Osteoblast (primary cell): ENCODE results near the gene ADH7. TPM values are rescaled to one million over a fixed set of nuclear protein-coding genes. Genes with fewer than 3 reads are reported as not detected.

Experiments
- DNase-seq: peaks from one replicate; pipeline ENCODE4 v3.0.0; 2011; ENCODE audit warnings: low spot score, mixed read lengths; ENCODE audit not compliant: insufficient read length; ENCODE audit errors: missing footprints
- H2AFZ ChIP-seq: 2 replicates; pipeline ENCODE4 v1.6.0; 2011; ENCODE audit warnings: mild to moderate bottlenecking, low read length
- H3K27ac ChIP-seq: 2 replicates; pipeline ENCODE4 v1.5.1; 2011; ENCODE audit warnings: mild to moderate bottlenecking, low read depth, low read length, moderate library complexity
- H3K27me3 ChIP-seq: 2 replicates; pipeline ENCODE4 v1.6.0; 2012; ENCODE audit warnings: mild to moderate bottlenecking, control low read depth, inconsistent platforms, low read length, moderate library complexity; ENCODE audit not compliant: insufficient read depth
- H3K36me3 ChIP-seq: 2 replicates; pipeline ENCODE4 v1.5.1; 2011; ENCODE audit warnings: mild to moderate bottlenecking, low read length, control low read depth, moderate library complexity; ENCODE audit not compliant: insufficient read depth
- H3K4me1 ChIP-seq: 2 replicates; pipeline ENCODE4 v1.5.1; 2011; ENCODE audit warnings: mild to moderate bottlenecking, low read length, control low read depth, moderate library complexity; ENCODE audit not compliant: insufficient read depth
- H3K4me2 ChIP-seq: 2 replicates; pipeline ENCODE4 v1.6.0; 2011; ENCODE audit warnings: mild to moderate bottlenecking, low read length; ENCODE audit not compliant: insufficient read depth
- H3K4me3 ChIP-seq: fragments of 200-600 bp; sonication (generic); 3 replicates; pipeline ENCODE4 v1.5.1; 2012; ENCODE audit warnings: mild to moderate bottlenecking, low read length, inconsistent platforms; ENCODE audit not compliant: insufficient read depth
- H3K79me2 ChIP-seq: 2 replicates; pipeline ENCODE4 v1.6.0; 2012; ENCODE audit warnings: mild to moderate bottlenecking, low read length, control low read depth, inconsistent platforms; ENCODE audit not compliant: insufficient read depth
- H3K9me3 ChIP-seq: 2 replicates; pipeline ENCODE4 v1.5.1; 2011; ENCODE audit warnings: low read depth, low read length, control low read depth
- H4K20me1 ChIP-seq: 2 replicates; pipeline ENCODE4 v1.6.0; 2012; ENCODE audit warnings: mild to moderate bottlenecking, low read length, control low read depth; ENCODE audit not compliant: insufficient read depth
- total RNA-seq: library from RNA; depleted of rRNA; stranded (reverse); fragments of >200 nt; gene quantifications from 2 replicates; pipeline ENCODE4 v1.2.3, GENCODE V29; 2012
- TF ChIP-seq, protein P1 (sequence below): IDR thresholded peaks from 2 replicates; pipeline ENCODE4 v1.5.1; 2011; ENCODE audit warnings: mild to moderate bottlenecking, low read depth, low read length, moderate library complexity; ENCODE audit errors: extremely low read depth

The ADH7 gene
- total RNA-seq, 1 donor: not detected

DNA sequence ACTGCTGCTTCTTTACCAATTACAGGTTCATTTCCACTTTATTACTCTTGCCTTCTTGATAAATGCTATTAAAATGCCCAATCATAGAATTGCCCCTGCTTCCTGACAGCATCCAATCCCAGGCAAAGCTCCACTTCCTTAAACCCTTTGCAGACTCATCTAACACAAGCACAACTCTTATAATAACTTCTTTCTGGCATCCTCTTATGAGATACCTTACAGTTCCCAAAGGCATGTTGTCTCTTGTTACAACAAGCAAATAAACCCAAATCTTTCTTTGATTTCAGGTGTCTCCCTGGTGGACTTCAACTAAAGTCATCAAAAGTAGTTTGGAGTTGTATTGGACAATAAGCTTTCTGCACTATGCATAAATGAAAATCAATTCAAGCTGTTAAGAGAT is 22.5 kb upstream of the ADH7 start:
- no peak overlapping the region for H3K27ac ChIP-seq
- H4K20me1 ChIP-seq: no peaks in the 10 kb centered on the region
- H3K36me3 ChIP-seq: no peaks in the 10 kb centered on the region
- H3K9me3 ChIP-seq: no peaks in the 10 kb centered on the region
- no peaks in the 10 kb centered on the region for H3K4me1 ChIP-seq
- no peak overlapping the region for H3K4me2 ChIP-seq
- TF ChIP-seq, protein P1, sequence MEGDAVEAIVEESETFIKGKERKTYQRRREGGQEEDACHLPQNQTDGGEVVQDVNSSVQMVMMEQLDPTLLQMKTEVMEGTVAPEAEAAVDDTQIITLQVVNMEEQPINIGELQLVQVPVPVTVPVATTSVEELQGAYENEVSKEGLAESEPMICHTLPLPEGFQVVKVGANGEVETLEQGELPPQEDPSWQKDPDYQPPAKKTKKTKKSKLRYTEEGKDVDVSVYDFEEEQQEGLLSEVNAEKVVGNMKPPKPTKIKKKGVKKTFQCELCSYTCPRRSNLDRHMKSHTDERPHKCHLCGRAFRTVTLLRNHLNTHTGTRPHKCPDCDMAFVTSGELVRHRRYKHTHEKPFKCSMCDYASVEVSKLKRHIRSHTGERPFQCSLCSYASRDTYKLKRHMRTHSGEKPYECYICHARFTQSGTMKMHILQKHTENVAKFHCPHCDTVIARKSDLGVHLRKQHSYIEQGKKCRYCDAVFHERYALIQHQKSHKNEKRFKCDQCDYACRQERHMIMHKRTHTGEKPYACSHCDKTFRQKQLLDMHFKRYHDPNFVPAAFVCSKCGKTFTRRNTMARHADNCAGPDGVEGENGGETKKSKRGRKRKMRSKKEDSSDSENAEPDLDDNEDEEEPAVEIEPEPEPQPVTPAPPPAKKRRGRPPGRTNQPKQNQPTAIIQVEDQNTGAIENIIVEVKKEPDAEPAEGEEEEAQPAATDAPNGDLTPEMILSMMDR: no peak
- peaks cover 10% of the 10 kb centered on the region for H3K27me3 ChIP-seq
- DNase-seq: no peak
- no peak overlapping the region for H3K4me3 ChIP-seq
- no peak overlapping the region for H2AFZ ChIP-seq
- H3K79me2 ChIP-seq: no peaks in the 10 kb centered on the region

DNA sequence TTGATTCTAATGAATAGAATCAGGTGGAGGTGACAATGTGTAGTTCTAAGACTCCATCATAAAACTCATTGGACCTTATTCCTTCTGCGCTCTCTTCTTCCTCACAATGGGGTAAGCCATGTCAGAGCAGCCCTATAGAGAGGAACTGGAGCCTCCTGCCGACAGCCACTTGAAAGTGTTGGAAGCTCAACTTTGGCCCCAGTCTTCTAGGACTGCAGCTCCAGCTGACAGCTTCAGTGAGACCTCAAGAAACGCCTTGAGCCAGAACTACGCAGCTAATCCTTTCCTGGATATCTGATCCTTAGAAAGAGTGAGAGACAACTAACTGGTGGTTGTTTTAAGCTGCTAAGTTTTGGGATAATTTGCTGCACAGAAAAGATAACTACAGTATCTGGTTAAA is 22.1 kb upstream of the ADH7 start:
- Histone ChIP-seq H3K27me3 (peaks cover 10% of the 10 kb centered on the region), H3K36me3 (no peaks in the 10 kb centered on the region), H3K9me3 (no peaks in the 10 kb centered on the region), H3K4me1 (no peaks in the 10 kb centered on the region), H4K20me1 (no peaks in the 10 kb centered on the region), H3K4me2 (no peak overlapping the region), H3K79me2 (no peaks in the 10 kb centered on the region), H3K27ac (no peak overlapping the region), H2AFZ (no peak overlapping the region), H3K4me3 (no peak overlapping the region)
- DNase-seq: no peak
- TF ChIP-seq, protein P1: peak; percentile 22

DNA sequence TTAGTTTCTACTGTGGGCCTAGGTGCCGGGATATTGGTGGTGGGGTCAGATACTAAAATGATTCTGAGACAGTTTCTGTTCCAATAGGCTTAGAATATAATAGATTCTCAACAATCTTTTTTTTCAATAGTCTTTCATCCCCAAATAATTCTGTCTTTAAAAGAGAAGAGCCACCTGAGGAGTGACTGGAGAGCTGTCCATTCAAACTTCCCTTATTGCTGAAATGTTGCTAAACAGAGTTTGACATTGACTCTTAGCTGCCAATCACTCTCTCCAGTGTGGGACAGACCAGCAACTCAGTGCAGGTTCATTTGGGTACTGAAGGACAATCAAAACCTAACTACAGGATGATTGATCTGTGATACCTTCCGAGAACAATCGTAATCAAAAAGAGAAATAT is 12.4 kb upstream of the ADH7 start:
- no peaks in the 10 kb centered on the region for H3K9me3 ChIP-seq
- no peak overlapping the region for H3K27ac ChIP-seq
- H3K4me3 ChIP-seq: no peak overlapping the region
- TF ChIP-seq, protein P1: no peak
- DNase-seq: no peak
- H3K4me1 ChIP-seq: no peaks in the 10 kb centered on the region
- H4K20me1 ChIP-seq: no peaks in the 10 kb centered on the region
- H3K79me2 ChIP-seq: no peaks in the 10 kb centered on the region
- H3K27me3 ChIP-seq: no peaks in the 10 kb centered on the region
- no peaks in the 10 kb centered on the region for H3K36me3 ChIP-seq
- H3K4me2 ChIP-seq: no peak overlapping the region
- H2AFZ ChIP-seq: no peak overlapping the region

DNA sequence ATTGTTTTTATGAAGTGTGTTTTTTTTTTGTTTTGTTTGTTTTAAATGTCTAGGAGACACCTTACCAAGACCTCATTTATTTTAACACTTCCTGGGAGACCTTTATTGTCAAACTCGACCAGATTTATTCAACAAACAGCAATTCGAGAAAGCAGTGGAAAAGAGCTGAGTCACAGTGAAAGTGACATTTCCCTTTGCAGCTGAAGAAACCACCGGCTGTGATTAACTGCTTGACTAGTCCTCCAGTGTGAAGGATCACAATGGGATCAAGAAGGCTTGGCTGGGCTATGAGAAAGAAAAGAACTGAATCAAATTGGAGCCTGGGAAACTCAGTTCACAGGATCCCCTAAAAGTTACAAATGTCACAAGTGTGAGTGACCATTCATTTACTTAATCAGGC is 11.9 kb upstream of the ADH7 start:
- no peak overlapping the region for H3K4me3 ChIP-seq
- no peaks in the 10 kb centered on the region for H3K27me3 ChIP-seq
- no peaks in the 10 kb centered on the region for H3K9me3 ChIP-seq
- no peaks in the 10 kb centered on the region for H4K20me1 ChIP-seq
- no peaks in the 10 kb centered on the region for H3K79me2 ChIP-seq
- TF ChIP-seq, protein P1: no peak
- DNase-seq: peak; percentile 27
- no peaks in the 10 kb centered on the region for H3K36me3 ChIP-seq
- H2AFZ ChIP-seq: peak overlapping the region; percentile 54
- H3K4me1 ChIP-seq: no peaks in the 10 kb centered on the region
- H3K4me2 ChIP-seq: no peak overlapping the region
- H3K27ac ChIP-seq: no peak overlapping the region
